NCI-H2081 (cell line): ENCODE data around the gene CNOT11.
"Not testable (repeated sequence)": the region's sequence is repeated elsewhere in the genome, so short reads cannot be mapped to it uniquely, and the experiment has no call there.

Experiments
- DNase-seq, 2 experiments: peaks; one replicate each; lab custom pipeline; 2025; lab: John Stamatoyannopoulos, UW

CNOT11 gene

GRCh38 chr2:101245468-101245867 is 7.2 kb upstream of the CNOT11 start:
- not testable (repeated sequence) for DNase-seq

- not testable (repeated sequence) for DNase-seq
Measured at GRCh38 chr2:101248756-101249155, 3.9 kb upstream of the CNOT11 start.

- DNase-seq = no peak
Measured at GRCh38 chr2:101249826-101250225, 2.9 kb upstream of the CNOT11 start.

- not testable (repeated sequence) for DNase-seq
Measured at GRCh38 chr2:101251246-101251781, 1.4 kb upstream of the CNOT11 start.

GRCh38 chr2:101251844-101252407 is 760 bp upstream of the CNOT11 start:
- peak; percentile 58 to 72 for DNase-seq

- peak; percentile 28 to 53 for DNase-seq
Measured at GRCh38 chr2:101253013-101253702, 472 bp downstream of the CNOT11 start.

GRCh38 chr2:101253703-101254450 is 1.2 kb downstream of the CNOT11 start:
- no peak for DNase-seq

- DNase-seq = no peak
Measured at GRCh38 chr2:101255501-101255900, 2.8 kb downstream of the CNOT11 start.

- no peak for DNase-seq
Measured at GRCh38 chr2:101256316-101256715, 3.6 kb downstream of the CNOT11 start.

GRCh38 chr2:101258804-101259203 is 6.1 kb downstream of the CNOT11 start:
- no peak for DNase-seq

- DNase-seq = no peak
Measured at GRCh38 chr2:101262142-101262541, 9.5 kb downstream of the CNOT11 start.

- DNase-seq = no peak
Measured at GRCh38 chr2:101263377-101263800, 10.7 kb downstream of the CNOT11 start.

- no peak for DNase-seq
Measured at GRCh38 chr2:101264360-101264939, 11.8 kb downstream of the CNOT11 start.

- DNase-seq = no peak
Measured at GRCh38 chr2:101265893-101266499, 13.3 kb downstream of the CNOT11 start.

- DNase-seq = no peak
Measured at GRCh38 chr2:101267671-101268656, 15.3 kb downstream of the CNOT11 start.

- no peak for DNase-seq
Measured at GRCh38 chr2:101270700-101271259, 18.1 kb downstream of the CNOT11 start.

- no peak for DNase-seq
Measured at GRCh38 chr2:101272045-101272784, 19.5 kb downstream of the CNOT11 start.

- no peak for DNase-seq
Measured at GRCh38 chr2:101273056-101273455, 20.4 kb downstream of the CNOT11 start.

- no peak for DNase-seq
Measured at GRCh38 chr2:101274142-101274541, 21.5 kb downstream of the CNOT11 start.

- DNase-seq = no peak
Measured at GRCh38 chr2:101277111-101277510, 24.4 kb downstream of the CNOT11 start.
